IPS-15b (cell line): ENCODE data around the gene RPP40.

ENCODE experiments used
- H3K27me3 ChIP-seq: one replicate; pipeline ENCODE4 v1.6.1; 2013; ENCODE audit warnings: low read length; ENCODE audit not compliant: control insufficient read depth, insufficient read depth
- H3K36me3 ChIP-seq: one replicate; pipeline ENCODE4 v1.6.1; 2013; ENCODE audit warnings: low read length; ENCODE audit not compliant: control insufficient read depth, insufficient read depth
- H3K4me1 ChIP-seq: one replicate; pipeline ENCODE4 v1.6.1; 2013; ENCODE audit warnings: mild to moderate bottlenecking, low read length; ENCODE audit not compliant: control insufficient read depth, insufficient read depth
- H3K4me3 ChIP-seq: one replicate; pipeline ENCODE4 v1.5.1; 2013; ENCODE audit warnings: low read depth, low read length
- H3K9ac ChIP-seq: one replicate; pipeline ENCODE4 v1.6.1; 2013; ENCODE audit warnings: low read depth, mild to moderate bottlenecking, low read length
- H3K9me3 ChIP-seq: one replicate; pipeline ENCODE4 v1.6.1; 2013; ENCODE audit warnings: mild to moderate bottlenecking, low read length; ENCODE audit not compliant: control insufficient read depth, insufficient read depth

The RPP40 gene

GRCh38 chr6:5003604-5004372 is at the start of gene RPP40:
Gene RPP40 (minus strand): TSS chr6:5004037. CDS start chr6:5004002, 35 bp downstream.
- Histone ChIP-seq H3K9me3 (no peaks in the 10 kb centered on the region), H3K36me3 (no peaks in the 10 kb centered on the region), H3K4me3 (peak within 1 kb of the TSS; percentile 69), H3K4me1 (no peaks in the 10 kb centered on the region), H3K9ac (peak within 1 kb of the TSS; percentile 79), H3K27me3 (no peaks in the 10 kb centered on the region)

DNA sequence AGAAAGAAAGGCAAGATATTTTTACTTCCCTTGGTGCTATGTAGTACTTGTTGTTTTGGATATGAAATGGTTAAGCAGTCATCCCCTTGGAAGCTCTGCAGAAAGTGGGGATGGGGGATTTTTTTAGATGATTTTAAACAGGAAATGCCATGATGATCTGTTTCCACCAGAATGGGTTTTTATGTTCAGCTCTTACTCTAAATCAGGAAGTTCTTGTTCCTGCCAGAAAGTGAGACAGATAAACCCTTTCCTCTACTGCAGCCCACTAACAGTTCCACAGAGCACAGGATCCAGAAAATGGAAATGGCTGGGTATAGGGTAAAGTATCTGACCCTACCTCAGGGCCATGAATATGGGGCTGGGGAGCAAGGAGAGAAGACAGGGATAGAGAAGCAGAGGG is 49.2 kb upstream of the RPP40 start:
- Histone ChIP-seq H3K9ac (no peak overlapping the region), H3K4me1 (peaks cover 2% of the 10 kb centered on the region), H3K4me3 (no peak overlapping the region)

GRCh38 chr6:5051394-5051793 is 47.6 kb upstream of the RPP40 start:
- Histone ChIP-seq H3K27me3 (no peaks in the 10 kb centered on the region), H3K4me3 (no peak overlapping the region), H3K36me3 (no peaks in the 10 kb centered on the region), H3K9ac (no peak overlapping the region), H3K9me3 (no peaks in the 10 kb centered on the region), H3K4me1 (no peaks in the 10 kb centered on the region)

More for the DNA sequence above, 49.2 kb upstream of the RPP40 start:
- no peaks in the 10 kb centered on the region for H3K36me3 ChIP-seq
- H3K27me3 ChIP-seq = no peaks in the 10 kb centered on the region
- no peaks in the 10 kb centered on the region for H3K9me3 ChIP-seq

DNA sequence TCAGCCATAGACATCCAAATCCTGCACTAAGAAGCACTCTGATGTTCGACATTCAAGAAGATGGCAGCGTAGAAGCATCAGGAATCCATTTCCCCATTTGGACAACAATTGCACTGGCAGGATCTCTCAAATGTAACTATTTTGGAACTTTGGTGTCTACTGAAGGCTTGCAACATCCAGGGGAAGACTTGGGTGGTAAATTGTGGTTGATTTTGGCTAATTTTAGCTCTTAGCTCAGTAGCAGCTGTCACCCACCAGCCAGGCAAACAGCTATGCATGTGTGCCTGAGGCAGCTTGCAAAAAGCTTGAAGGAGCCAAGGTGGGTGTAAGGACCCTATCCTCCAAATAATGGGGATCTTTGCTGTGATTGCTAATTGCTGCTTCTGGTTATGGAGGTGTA is 46.2 kb upstream of the RPP40 start:
- Histone ChIP-seq H3K4me3 (no peak overlapping the region), H3K9ac (no peak overlapping the region), H3K9me3 (no peaks in the 10 kb centered on the region), H3K4me1 (no peaks in the 10 kb centered on the region), H3K36me3 (no peaks in the 10 kb centered on the region), H3K27me3 (no peaks in the 10 kb centered on the region)

GRCh38 chr6:5046430-5046829 is 42.6 kb upstream of the RPP40 start:
- Histone ChIP-seq H3K9ac (no peak overlapping the region), H3K4me1 (no peaks in the 10 kb centered on the region), H3K4me3 (no peak overlapping the region), H3K9me3 (no peaks in the 10 kb centered on the region), H3K27me3 (no peaks in the 10 kb centered on the region), H3K36me3 (no peaks in the 10 kb centered on the region)

DNA sequence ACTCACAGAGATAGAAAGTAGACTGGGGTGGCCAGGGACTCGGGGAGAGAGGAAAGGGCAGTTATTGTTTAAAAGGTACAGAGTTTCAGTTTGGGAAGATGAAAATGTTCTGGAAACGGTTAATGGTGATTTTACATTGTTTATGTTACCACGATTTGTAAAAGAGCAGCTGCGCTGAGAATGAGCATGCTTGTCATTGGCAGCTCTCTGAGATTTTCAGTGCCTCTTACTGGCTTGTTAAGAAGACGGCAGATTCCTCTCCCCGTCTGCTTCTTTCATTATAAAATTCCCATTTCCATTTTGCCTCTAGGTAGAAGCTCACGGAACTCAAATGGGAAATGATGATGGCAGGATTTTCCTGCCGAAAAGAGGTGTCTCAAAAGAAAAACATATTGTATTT is 41.6 kb upstream of the RPP40 start:
- Histone ChIP-seq H3K9ac (no peak overlapping the region), H3K27me3 (no peaks in the 10 kb centered on the region), H3K9me3 (no peaks in the 10 kb centered on the region), H3K4me3 (no peak overlapping the region), H3K36me3 (no peaks in the 10 kb centered on the region), H3K4me1 (no peaks in the 10 kb centered on the region)

GRCh38 chr6:5044866-5045265 is 41.0 kb upstream of the RPP40 start:
- Histone ChIP-seq H3K9me3 (no peaks in the 10 kb centered on the region), H3K27me3 (no peaks in the 10 kb centered on the region), H3K4me1 (no peaks in the 10 kb centered on the region), H3K4me3 (no peak overlapping the region), H3K9ac (no peak overlapping the region), H3K36me3 (no peaks in the 10 kb centered on the region)

DNA sequence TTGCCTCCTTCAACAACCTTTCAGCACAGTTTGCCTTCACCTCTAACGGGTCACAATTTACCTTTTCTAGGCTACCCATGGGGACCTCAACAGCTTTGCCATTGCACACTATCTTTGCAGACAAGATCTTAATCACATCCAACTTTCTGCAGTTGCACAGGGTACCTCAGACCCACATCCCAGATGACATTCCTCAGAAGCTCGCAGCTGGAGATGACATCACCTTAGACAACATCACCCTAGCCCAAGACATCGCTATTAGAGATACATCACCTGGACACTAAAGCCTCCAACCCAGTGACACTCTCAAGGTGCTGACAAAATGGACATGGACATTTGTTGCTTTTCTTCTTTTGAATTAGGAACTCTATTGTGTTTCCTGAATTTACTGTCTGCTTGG is 38.6 kb upstream of the RPP40 start:
- Histone ChIP-seq H3K4me3 (no peak overlapping the region), H3K27me3 (no peaks in the 10 kb centered on the region), H3K9me3 (no peaks in the 10 kb centered on the region), H3K36me3 (no peaks in the 10 kb centered on the region), H3K9ac (no peak overlapping the region), H3K4me1 (no peaks in the 10 kb centered on the region)

GRCh38 chr6:5041955-5042354 is 38.1 kb upstream of the RPP40 start:
- Histone ChIP-seq H3K4me1 (no peaks in the 10 kb centered on the region), H3K27me3 (no peaks in the 10 kb centered on the region), H3K9me3 (no peaks in the 10 kb centered on the region), H3K4me3 (no peak overlapping the region), H3K36me3 (no peaks in the 10 kb centered on the region), H3K9ac (no peak overlapping the region)

DNA sequence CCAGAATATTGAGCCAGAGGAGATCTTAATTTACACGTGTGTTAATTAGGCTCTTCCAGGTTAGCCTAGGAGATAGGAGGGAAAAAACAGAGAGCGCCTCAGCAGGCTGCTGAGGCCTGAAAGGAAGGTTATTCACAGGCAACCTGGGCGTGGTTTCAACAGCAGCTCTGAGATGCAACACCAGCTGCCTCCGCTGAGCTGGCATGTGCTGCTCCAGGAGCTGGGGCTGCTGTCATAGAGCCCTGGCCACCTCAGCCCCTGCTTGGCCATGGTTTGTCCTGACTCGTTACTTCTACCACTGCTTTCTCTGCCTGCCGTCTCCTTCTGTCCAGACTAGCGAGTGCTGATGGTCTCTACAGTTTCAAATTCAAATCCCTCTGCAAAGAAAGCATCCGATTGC is 32.4 kb upstream of the RPP40 start:
- Histone ChIP-seq H3K27me3 (peaks cover 10% of the 10 kb centered on the region), H3K4me1 (peaks cover 14% of the 10 kb centered on the region), H3K9me3 (no peaks in the 10 kb centered on the region), H3K36me3 (no peaks in the 10 kb centered on the region), H3K4me3 (no peak overlapping the region), H3K9ac (no peak overlapping the region)

DNA sequence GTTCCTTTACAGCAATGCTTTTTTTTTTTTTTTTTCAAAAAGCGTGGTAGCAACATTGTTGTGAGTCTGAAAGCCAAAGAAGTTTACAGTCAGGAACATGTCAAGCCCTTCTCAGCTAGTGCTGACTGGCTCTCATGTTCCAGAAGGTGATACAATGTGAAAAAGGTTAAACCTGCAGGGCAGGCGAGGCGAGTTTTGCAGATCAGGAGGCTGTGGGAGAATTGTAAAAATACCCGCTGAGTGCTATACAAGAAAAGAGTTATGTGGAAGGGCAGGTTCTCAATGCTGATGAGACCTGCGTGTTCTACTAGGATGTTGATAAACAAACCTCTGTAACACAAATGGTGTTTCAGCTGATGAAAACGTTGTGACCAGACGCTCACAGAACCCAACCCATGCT is 30.9 kb upstream of the RPP40 start:
- Histone ChIP-seq H3K27me3 (peaks cover 10% of the 10 kb centered on the region), H3K9ac (no peak overlapping the region), H3K36me3 (no peaks in the 10 kb centered on the region), H3K4me3 (no peak overlapping the region), H3K9me3 (no peaks in the 10 kb centered on the region), H3K4me1 (peaks cover 14% of the 10 kb centered on the region)

GRCh38 chr6:5034328-5034727 is 30.5 kb upstream of the RPP40 start:
- Histone ChIP-seq H3K4me3 (no peak overlapping the region), H3K4me1 (peaks cover 14% of the 10 kb centered on the region), H3K9me3 (no peaks in the 10 kb centered on the region), H3K36me3 (no peaks in the 10 kb centered on the region), H3K9ac (no peak overlapping the region), H3K27me3 (peaks cover 10% of the 10 kb centered on the region)
